NCI-H748 treated with DMSO at 0.1 percent for 48 hours (cell line): ENCODE results near the gene LGALSL.
"Not testable (repeated sequence)": the region's sequence is repeated elsewhere in the genome, so short reads cannot be mapped to it uniquely, and the experiment has no call there.

ENCODE experiments used
- DNase-seq: peaks from one replicate; lab custom pipeline; 2025; lab: John Stamatoyannopoulos, UW

Gene LGALSL

GRCh38 chr2:64442801-64443429, 11.0 kb upstream of the LGALSL start:
- no peak for DNase-seq

GRCh38 chr2:64445970-64446369, 8.0 kb upstream of the LGALSL start:
- DNase-seq: not testable (repeated sequence)

GRCh38 chr2:64447317-64448040, 6.5 kb upstream of the LGALSL start:
- no peak for DNase-seq

- DNase-seq: no peak
Observed at GRCh38 chr2:64448041-64448426, 5.9 kb upstream of the LGALSL start.

- no peak for DNase-seq
Observed at GRCh38 chr2:64451051-64451450, 2.9 kb upstream of the LGALSL start.

GRCh38 chr2:64454386-64455332, 697 bp downstream of the LGALSL start:
- no peak for DNase-seq

- DNase-seq: no peak
Observed at GRCh38 chr2:64455545-64455944, 1.6 kb downstream of the LGALSL start.

GRCh38 chr2:64456293-64456692, 2.3 kb downstream of the LGALSL start:
- no peak for DNase-seq

GRCh38 chr2:64457524-64457923, 3.6 kb downstream of the LGALSL start:
- no peak for DNase-seq

- no peak for DNase-seq
Observed at GRCh38 chr2:64459575-64459974, 5.6 kb downstream of the LGALSL start.

- DNase-seq: no peak
Observed at GRCh38 chr2:64460330-64460729, 6.4 kb downstream of the LGALSL start.

GRCh38 chr2:64461271-64462058, 7.5 kb downstream of the LGALSL start:
- DNase-seq: no peak

GRCh38 chr2:64462171-64462570, 8.2 kb downstream of the LGALSL start:
- DNase-seq: no peak

- DNase-seq: no peak
Observed at GRCh38 chr2:64462940-64463700, 9.2 kb downstream of the LGALSL start.

GRCh38 chr2:64463781-64464180, 9.8 kb downstream of the LGALSL start:
- DNase-seq: no peak

- no peak for DNase-seq
Observed at GRCh38 chr2:64466478-64467085, 12.6 kb downstream of the LGALSL start.

GRCh38 chr2:64467096-64467843, 13.3 kb downstream of the LGALSL start:
- no peak for DNase-seq

GRCh38 chr2:64469261-64469660, 15.3 kb downstream of the LGALSL start:
- DNase-seq: no peak

GRCh38 chr2:64470071-64470470, 16.1 kb downstream of the LGALSL start:
- DNase-seq: no peak

GRCh38 chr2:64470766-64471295, 16.9 kb downstream of the LGALSL start:
- DNase-seq: no peak
